Activated CD8-positive, alpha-beta memory T cell treated with anti-CD3 and anti-CD28 coated beads, Interleukin-2, amount 50 U/mL, for 1 hour (primary cell): ENCODE measurements around the gene LRBA.

Source experiments
- DNase-seq: peaks from one replicate; pipeline ENCODE4 v3.0.0-alpha.2; 2020; ENCODE audit errors: extremely low read depth

Gene LRBA

DNA sequence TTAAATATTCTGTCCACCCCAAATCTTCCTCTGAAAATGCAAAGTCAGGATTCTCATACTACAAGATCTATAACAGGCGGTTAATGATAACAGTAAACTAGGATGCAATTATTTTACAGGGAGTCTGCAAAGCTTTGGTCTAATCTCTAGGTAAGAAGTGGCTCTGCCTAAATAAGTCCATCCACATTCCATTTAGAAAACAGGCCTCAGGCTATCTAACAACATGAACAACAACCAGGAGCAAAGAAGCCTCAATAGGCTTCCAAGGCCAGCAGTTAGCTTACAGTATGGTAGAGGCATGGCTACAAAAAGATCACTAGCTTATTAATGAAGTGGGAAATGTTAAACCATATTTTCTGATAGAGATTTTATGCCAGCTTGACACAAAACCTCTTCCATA is 426.8 kb downstream of the LRBA start:
- no peak for DNase-seq

DNA sequence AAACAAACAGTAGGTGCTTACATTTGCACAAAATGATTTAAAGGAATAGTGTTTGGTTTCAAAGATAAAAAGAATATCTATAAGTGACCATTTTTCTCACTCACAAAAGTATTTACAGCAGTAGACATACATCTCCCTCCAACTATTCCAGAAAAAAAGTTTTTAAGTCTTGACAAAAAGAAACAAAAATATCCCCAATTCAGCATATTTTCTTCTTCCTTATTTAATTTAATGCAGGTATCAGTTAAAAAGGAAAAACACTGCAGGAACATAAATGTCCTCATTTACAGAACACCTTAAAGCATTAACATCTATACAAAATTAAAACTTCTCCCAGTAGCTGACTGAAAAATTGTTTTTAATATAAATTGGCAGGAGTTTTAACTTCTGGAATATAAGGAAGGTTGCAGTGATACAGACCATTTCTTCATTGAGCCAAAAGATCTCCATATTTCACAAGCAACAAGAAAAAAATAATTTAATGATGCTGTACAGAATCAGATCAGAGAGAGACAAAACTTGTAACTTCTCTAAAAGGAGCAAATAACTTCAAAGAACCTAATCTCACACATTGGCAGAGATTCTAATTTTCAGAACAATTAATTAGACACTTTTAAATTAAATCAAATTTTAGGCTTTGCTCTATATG is 428.8 kb downstream of the LRBA start:
- no peak for DNase-seq

DNA sequence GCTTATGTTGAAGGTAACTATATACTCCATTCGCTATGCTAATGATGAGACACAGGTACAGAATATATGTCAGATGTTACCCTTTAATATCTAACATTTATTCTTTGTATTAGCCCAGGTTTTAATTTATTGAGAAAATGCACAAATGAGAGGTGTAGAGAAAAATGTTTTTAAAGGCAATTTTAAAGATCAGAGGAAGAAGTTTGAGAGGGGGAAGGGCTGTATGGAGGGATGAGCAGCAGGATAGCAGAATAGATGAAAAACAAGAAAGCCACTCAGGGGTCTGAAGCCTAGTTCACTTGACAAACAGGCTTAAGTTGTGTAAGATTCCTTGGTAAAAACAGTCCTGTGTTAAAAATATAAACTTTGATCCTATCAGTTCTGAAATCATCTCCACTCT is 429.5 kb downstream of the LRBA start:
- DNase-seq, result no peak

DNA sequence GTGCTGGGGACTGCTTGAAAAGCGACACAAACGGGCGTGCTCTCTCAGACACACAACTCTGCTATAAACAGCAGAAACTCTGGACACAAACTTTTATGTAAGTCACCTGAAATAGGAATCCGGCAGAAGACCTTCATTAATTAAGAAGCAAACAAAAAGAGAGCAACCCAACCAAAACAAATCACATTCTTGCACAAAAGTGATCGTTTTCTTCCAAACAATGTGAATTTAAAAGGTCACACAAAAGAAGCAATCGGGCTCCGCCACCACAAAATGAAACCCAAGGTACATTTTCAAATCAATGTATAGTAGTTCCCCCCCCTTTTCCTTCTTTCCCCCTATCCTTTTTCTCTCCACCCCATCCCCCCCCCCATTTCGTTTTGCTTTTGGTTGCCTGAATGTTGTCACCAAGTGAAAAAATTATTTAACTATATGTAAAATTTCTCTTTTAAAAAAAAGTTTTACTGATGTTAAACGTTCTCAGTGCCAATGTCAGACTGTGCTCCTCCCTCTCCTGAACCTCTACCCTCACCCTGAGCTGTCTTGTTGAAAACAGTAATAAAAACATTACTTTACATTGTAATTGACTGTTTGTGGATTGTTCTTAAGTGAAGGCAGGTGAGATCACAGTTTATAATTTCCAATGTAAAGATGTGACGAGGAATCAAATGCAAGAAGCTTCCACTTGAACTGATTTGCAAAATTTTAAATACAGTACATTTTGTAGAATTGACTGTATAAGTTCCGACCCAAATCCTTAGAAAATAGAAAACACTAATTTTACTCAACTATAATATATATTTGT is 430.8 kb downstream of the LRBA start:
- DNase-seq, result no peak

DNA sequence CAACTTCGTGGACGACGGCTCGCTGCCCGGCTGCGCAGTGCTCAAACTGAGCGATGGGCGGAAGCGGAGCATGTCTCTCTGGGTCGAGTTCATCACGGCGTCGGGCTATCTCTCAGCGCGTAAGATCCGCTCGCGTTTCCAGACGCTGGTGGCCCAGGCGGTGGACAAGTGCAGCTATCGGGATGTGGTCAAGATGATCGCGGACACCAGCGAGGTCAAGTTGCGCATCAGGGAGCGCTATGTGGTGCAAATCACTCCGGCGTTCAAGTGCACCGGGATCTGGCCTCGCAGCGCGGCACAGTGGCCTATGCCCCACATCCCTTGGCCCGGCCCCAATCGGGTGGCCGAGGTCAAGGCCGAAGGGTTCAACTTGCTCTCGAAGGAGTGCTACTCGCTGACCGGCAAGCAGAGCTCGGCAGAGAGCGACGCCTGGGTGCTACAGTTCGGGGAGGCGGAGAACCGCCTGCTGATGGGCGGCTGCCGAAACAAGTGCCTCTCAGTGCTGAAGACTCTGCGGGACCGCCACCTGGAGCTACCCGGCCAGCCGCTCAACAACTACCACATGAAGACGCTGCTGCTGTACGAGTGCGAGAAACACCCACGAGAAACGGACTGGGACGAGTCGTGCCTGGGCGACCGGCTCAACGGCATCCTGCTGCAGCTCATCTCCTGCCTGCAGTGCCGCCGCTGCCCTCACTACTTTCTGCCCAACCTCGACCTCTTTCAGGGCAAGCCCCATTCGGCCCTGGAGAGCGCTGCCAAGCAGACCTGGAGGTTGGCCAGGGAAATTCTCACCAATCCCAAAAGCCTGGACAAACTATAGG is 431.6 kb downstream of the LRBA start:
- no peak for DNase-seq

DNA sequence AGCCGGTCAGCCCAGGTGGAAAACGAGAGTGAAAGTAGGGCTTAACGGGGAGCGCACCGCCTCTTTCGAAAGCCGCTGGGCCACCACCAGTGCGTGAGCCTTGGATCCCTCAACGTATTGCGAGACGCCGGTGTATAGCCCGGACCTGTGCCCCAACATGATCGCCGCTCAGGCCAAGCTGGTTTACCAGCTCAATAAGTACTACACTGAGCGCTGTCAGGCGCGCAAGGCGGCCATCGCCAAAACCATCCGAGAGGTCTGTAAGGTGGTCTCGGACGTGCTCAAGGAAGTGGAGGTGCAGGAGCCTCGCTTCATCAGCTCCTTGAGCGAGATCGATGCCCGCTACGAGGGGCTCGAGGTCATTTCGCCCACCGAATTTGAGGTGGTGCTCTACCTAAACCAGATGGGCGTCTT is 432.2 kb downstream of the LRBA start:
- no peak for DNase-seq

DNA sequence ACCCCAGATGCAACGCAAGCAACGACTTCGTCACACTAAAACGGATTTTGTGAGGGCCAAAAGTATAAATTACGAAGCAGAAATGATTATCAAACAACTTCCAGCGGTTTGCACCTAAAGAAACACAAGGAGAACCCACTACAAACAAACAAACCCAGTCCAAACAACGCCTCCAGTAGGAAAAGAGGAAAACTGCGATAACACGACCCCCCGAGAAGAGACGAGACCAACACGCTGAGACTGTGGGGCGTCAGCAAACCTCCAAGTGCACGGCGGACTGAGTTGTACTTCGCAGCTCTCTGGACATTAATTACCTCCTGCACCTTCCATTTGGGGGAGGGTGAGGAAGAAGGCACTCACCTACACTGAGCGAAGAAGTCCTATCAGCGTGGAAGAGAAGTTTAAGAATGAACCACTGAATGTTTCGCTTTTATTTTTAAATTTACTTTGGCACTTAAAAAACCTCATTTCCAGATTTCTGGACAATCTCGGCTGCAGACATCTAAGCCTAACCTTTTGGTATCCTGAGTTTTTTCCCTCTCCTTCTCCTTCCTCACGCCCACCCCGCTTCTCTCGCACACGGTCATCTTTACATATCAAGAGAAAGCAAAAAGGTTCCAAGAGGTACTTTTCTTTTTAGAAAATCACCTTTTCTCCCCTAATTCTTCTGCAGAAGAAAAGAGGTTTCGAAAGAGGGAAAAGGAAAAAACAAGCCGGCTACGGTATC is 432.8 kb downstream of the LRBA start, which contains the start of gene MAB21L2:
Gene MAB21L2 (plus strand): TSS at position 6 of the 727 bp plus-strand sequence. CDS start 879 bp downstream, outside the sequence.
- DNase-seq, result no peak

DNA sequence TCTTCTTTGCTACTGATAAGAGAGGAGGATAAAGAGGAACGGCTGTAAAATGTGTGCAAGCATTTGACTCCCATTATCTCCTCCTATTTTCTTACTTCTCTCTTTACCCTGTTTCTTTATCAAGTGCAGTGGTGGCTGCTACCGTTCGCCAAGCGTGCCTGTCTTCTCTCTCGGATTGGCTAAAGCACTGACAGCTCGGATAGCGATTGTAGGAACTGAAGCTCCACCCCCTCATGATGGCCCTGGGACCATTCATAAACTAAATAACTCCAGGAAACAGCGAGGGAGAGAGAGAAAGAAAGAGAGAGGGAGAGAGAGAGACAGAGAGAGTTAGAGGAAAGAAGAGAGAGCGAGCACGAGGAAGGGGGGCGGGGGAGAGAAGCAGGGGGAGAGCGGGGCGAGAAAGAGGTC is 433.4 kb downstream of the LRBA start:
- DNase-seq, result no peak

DNA sequence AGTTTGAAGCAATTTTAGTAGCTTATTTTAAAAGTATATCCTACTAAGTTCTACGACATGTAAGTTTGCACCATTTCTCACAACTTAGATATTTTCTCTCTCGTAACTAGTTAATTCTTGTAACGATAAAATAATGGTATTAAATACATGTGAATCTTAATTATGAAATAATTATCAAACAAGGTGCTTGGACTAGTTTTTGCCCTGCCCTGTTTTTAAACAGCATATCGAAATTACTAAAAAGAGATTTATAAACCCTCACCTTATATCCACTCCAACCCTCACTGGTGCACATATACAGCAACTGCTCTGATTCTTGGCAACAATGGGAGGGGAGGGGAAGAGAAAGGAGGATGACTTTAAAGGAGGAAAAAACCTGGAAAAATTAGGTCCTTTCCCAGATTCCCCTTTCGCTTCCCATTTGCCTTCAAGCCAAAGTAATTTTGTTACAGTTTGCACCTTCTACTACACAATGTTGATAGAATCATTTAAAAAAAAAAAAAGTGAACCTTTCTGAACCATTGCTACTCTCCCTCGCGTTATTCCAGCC is 434.0 kb downstream of the LRBA start:
- no peak for DNase-seq

DNA sequence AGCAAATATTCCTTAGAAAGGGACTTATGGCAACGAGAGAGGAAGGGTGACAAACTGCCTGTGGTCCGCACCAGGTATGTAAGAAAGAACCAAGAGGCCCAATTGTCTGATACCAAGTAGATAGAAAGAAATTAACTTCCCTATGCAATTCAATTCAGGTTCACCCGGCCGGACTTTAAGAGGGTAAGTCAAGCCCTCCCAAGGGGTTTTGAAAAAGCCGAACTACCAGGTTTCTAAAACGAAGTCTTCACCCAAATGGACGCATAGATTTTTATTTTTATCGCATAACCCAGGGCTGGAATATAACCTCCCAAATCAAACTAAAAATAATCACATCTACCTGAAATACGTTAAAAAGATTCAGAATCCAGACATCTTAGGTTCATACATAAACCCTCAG is 434.8 kb downstream of the LRBA start:
- DNase-seq, result no peak

DNA sequence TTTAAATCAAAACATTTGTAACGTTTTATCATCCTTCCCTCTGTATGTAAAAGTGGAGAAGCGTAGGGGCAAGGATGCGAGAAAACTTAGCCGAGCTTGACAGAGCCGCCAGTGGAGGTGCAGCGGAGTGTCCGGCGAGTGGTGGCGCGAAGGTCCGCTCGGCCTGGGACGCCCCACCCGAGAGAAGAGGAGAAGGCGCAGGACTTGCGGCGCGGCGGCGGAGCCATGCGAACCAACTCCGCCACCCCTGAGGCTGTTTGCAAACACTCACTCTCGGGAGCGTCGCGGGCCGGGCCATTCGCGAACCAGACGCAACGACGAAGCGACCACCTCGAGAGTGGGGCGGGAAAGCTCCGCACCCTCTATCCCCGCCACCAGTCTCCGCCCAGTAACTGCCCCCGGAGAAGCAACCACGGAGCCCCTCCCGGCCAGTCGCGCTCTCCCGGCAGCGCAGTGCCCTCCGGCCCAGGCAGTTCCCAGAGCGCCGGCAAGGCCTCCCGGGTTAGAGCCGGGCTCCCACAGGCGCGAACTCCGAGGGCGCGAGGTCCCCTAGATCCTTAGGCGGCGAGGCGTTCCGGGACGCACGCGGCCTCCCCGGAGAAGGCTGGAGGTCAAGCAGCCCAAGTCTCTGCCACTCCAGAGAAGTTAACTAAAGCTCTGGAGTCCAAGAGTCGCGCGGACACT is 435.4 kb downstream of the LRBA start:
- DNase-seq, result no peak

DNA sequence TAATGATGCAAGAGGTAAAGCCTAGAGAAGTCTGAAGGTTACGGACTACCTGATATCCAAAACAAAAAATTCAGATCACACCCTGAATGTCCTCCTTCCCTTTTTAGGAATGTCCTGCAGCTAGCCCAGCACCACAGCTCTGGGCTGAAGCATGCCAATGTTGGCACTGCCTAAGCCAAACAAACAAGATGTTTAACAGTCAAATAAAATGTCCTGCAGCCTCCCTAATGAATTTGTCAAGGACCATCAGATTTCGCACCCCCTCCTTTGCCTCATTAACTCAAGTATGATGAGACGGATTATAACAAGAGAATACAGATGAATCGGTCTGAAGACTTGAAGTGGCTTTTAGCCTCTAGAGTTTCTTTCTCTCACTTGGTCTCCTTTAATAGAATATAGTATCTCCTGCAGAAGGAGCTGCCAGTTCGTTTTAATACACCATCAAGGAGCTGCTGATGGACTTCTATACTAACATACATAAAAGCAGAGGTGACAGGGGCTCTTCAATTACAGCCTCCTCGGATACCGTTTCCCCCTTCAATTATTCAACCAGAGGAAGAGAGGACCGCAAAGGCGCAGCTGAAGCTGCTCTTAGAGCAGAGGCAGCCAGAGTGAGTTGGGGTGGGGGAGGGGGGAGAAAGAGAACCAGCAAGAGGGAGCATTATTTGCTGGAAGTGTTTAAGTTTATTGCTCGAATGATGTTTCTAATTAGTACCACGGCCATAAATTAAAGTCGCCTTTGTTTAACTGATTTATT is 436.2 kb downstream of the LRBA start:
- no peak for DNase-seq

DNA sequence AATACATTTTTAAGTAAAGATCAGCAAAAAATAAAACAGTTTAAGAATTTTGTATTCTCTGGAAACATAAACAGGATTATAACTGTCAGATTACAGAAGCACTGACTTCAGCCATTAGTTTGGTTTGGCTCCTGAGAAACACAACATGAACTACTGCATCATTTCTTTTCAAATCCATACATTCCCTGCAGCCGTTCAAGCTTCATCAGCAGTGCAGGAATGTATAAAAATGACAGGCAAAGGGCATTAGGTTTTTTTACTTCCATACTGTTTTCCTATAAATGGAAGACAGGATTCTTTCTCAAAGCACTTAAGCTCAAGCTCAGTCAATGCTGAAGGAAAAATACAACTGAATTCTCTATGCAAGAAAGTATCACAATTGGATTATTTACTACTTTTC is 437.3 kb downstream of the LRBA start:
- no peak for DNase-seq

DNA sequence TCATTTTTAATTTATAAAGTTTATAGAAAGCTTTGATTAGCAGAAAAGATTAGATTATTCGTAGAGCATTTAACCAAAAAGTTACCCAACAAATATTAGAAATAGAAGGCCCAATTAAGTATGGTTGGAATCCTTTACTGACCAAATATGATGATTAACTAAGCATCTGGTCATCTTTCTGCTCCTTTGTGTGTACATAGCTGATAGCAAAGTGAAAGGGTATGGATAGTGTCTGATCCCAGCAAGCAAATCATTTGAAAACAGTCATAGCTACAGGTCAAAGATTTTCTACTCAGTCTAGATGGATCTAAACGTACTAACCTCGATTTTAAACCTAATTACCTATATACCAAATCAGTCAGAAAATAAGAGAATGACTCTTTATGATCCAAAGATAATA is 440.4 kb downstream of the LRBA start:
- DNase-seq, result no peak

DNA sequence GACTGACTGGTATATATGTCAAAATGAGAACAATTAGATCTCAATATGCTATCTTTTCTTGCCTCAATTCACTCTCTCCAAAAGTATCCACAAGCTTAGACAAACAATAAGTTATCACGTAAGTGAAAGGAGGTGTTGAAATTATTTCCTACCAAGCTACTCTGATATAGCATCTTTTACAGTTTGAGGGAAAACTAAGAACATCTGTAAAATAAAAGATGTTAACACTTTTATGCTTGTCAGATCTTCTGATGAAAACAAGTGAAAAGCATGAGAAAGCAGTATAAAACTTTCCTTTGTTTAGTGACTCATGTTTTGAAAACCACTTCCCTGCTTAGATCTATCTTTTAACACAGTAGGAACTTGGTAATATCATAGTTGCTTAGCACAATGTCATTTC is 441.6 kb downstream of the LRBA start:
- no peak for DNase-seq

DNA sequence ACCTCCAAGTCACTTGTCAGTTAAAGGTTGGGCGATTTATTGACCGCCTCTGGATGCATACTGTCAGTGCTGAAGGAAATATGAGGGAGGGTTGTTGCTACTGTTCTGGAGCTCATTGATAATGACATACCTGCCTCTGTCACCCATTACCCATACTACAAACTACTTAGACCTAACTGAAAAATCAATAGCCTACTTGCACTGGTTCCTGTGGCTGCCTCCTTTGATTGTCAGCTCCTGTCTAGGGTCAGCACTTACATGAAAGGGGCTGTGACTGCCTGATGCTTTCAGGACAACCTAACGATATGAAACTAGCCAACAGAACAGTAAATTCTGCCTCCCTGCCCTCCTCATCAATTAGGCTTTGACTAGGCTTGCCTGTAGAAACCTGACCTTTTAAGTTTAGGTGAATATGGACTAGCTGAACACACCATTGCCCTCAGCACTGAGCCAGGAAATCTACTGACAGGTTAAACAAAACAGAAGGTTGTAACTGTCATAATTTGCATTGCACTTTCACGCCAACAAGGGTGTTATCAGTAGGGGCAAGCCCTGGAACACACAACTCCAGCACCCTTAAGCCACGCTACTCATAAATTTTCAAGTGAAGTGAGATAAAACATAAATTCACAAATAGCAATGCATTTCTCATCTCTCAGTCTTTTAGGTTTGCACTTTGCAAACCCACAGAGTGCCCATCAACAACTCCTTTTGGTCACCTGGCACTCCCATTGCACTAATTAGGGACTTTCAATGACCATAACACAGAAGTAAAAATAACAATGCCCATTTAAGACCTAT is 442.2 kb downstream of the LRBA start:
- no peak for DNase-seq

DNA sequence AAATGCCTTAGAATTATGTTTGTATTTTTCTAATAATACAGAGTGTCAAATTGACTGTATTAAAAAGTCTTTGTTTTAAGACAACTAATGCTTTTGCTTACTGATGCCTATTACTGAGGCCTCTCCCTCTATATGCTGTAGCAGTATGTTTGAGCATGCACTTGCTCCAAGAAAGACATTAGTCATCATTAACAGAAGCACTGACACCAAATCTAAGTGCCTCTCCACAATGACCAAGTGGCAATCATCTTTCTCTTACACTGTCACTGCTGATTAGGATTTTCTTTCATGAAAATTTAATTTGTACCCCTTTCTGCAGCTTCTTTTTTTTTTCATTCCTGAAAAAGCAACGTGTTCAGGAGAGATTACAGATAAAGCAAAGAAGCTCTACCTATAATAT is 444.2 kb downstream of the LRBA start:
- DNase-seq, result no peak

DNA sequence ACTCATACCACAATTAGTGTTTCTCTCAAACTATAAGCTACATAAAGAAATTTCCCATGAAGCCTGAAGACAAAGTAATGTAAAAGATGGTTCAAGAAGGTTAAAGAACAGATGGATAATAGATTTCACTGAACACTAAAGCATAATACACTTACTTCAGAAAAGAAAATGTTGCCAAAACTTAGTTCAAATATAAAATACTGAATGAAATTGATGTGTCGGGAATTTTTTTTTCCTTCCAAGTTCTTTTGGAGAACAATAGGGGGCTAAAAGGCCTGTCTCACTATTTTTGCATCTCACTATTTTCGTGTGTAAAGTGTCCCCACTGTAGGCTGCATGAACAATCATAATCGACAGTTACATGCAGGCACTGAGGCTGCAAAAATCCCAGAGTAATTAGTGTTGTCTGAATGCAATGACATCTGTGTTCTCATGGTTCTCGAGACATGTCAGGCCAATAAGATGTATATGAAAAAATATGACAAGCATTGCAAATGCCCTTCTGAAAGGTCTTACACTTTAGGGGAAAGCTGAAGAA is 445.0 kb downstream of the LRBA start:
- DNase-seq, result no peak

DNA sequence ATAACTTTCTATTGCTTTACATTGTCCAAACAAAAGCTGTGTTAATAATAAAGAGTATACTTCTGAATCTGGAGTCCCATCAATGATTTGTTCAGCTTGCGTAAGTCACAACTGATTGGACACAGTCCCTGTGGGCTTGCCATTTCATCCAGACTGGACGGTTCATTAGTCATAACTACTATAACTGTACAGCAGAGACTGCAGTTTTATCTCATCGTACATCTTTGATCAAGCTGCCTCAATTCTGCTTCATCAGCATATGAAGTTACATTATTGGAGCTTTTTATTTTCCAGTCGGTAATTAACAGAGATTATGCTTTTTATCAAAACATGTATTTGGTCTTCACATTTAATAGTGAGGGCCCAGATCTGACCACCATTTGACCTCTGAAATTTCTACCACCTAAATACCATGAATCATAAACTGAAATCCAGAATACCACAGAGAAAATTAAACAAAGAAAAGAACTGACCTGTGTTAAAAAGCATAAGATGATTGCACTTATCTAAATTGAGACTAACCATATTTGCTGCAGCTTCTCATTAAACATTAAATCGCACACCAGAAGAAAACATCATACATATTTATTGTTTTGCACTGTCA is 445.6 kb downstream of the LRBA start:
- no peak for DNase-seq
